A549 (cell line): ENCODE results near the gene SORD. TPM values are rescaled to one million over a fixed set of nuclear protein-coding genes. Genes with fewer than 3 reads are reported as not detected.
A peak's percentile ranks its signal among the peaks of the same experiment; 100 is the strongest.
"Not testable (repeated sequence)": the region's sequence is repeated elsewhere in the genome, so short reads cannot be mapped to it uniquely, and the experiment has no call there.

ENCODE experiments used
- ATAC-seq, 2 experiments: fragments of 200-7000 bp in 1 of 2; fragments of >200 bp in 1 of 2; cut with Nextera tagmentation in 1 of 2; cut with Tn5 transposase in 1 of 2; 3 replicates each; pipeline versions ENCODE4 v1.8.0 to v1.9.1; 2018 to 2020; ENCODE audit warnings: mild to moderate bottlenecking in 1 of 2, moderate library complexity in 1 of 2
- CTCF ChIA-PET: fragments of 300-600 bp; sonication (Branson Sonifier 250); formaldehyde crosslinking; extraction: SDS; loops from one replicate; lab custom pipeline; 2021; ENCODE audit warnings: antibody characterized with exemption, inconsistent platforms; lab: Yijun Ruan, JAX
- POLR2A ChIA-PET: fragments of 350-600 bp; formaldehyde crosslinking; extraction: SDS; loops from one replicate; lab custom pipeline; 2021; ENCODE audit warnings: antibody characterized with exemption, inconsistent platforms; lab: Yijun Ruan, JAX
- DNase-seq, 2 experiments: peaks; one replicate each; pipeline versions ENCODE4 v3.0.0 to v3.0.0-alpha.2; 2011 to 2016; ENCODE audit warnings: low read depth in 1 of 2, low spot score in 1 of 2
- FAIRE-seq: peaks from 2 replicates; lab custom pipeline; 2011; peaks lifted over from hg19 to GRCh38; lab: Jason Lieb, UNC
- H3K27ac ChIP-seq, 2 experiments: fragments of >200 bp; sonication (Bioruptor Twin); formaldehyde crosslinking; 3 replicates each; pipeline ENCODE4 v1.5.1; 2016 to 2017
- H3K4me1 ChIP-seq: fragments of >200 bp; sonication (Bioruptor Twin); formaldehyde crosslinking; 3 replicates; pipeline ENCODE4 v1.6.1; 2016
- H3K4me2 ChIP-seq: fragments of >200 bp; sonication (Bioruptor Twin); formaldehyde crosslinking; 3 replicates; pipeline ENCODE4 v1.6.1; 2016
- H3K4me3 ChIP-seq: fragments of >200 bp; sonication (Bioruptor Twin); formaldehyde crosslinking; 3 replicates; pipeline ENCODE4 v1.5.1; 2016
- H3K9me3 ChIP-seq: fragments of >200 bp; sonication (Bioruptor Twin); formaldehyde crosslinking; 3 replicates; pipeline ENCODE4 v1.6.1; 2016
- CEBPB ChIP-seq, 2 experiments: fragments of >200 bp in 1 of 2; sonication (Bioruptor Twin) in 1 of 2; formaldehyde crosslinking in 1 of 2; IDR thresholded peaks; 2 replicates each; pipeline ENCODE4 v1.6.1; 2012 to 2016
- CTCF ChIP-seq: fragments of >200 bp; sonication (Bioruptor Twin); formaldehyde crosslinking; IDR thresholded peaks from 3 replicates; pipeline ENCODE4 v1.5.1; 2016
- E2F6 ChIP-seq: IDR thresholded peaks from 2 replicates; pipeline ENCODE4 v1.6.1; 2012; ENCODE audit warnings: low read depth, borderline replicate concordance
- FOSL2 ChIP-seq, 2 experiments: fragments of 450-650 bp in 1 of 2; fragments of >200 bp in 1 of 2; sonication (Bioruptor Twin) in 1 of 2; formaldehyde crosslinking; IDR thresholded peaks; 2 replicates each; pipeline versions ENCODE4 v1.5.0 to v1.6.1; 2016 to 2020; ENCODE audit warnings: mild to moderate bottlenecking in 1 of 2, moderate library complexity in 1 of 2
- MAX ChIP-seq: IDR thresholded peaks from 2 replicates; pipeline ENCODE4 v1.6.1; 2012
- PHF8 ChIP-seq: fragments of 200-600 bp; sonication (generic); IDR thresholded peaks from 2 replicates; pipeline ENCODE4 v1.6.1; 2016; ENCODE audit warnings: low read depth, mild to moderate bottlenecking, antibody characterized with exemption, moderate library complexity, borderline replicate concordance
- POLR2A ChIP-seq: IDR thresholded peaks from 2 replicates; pipeline ENCODE4 v1.6.1; 2012; ENCODE audit warnings: mild to moderate bottlenecking, low read length
- RFX5 ChIP-seq: fragments of 450-650 bp; IDR thresholded peaks from 2 replicates; pipeline ENCODE4 v1.7.1; 2014; ENCODE audit warnings: antibody characterized with exemption, mild to moderate bottlenecking, moderate library complexity
- WGBS: methylation state at CpG from one replicate; pipeline ENCODE4 v1.1.6; 2017; ENCODE audit errors: missing lambda C conversion rate; 5-methylcytosine and 5-hydroxymethylcytosine counted together
- polyA minus RNA-seq: library from RNA; depleted of rRNA, polyadenylated mRNA; stranded (reverse); fragments of >200 nt; gene quantifications from 2 replicates; pipeline ENCODE4 v1.2.3, GENCODE V29; 2011; rRNA and poly(A)+ RNA removed
- polyA plus RNA-seq, 4 experiments: library from polyadenylated mRNA; depleted of rRNA in 3 of 4; stranded (reverse); fragments of >200 nt; fragmentation: RNase III in 1 of 4; extraction: RNeasy Plus Mini Kit Qiagen cat#74134 plus additional on column Dnase treatment in 1 of 4; gene quantifications; 2 replicates in 3 of 4; 3 replicates in 1 of 4; pipeline ENCODE4 v1.2.3, GENCODE V29; 2011 to 2017

Gene SORD
- 49.8 and 51.1 TPM in 2 replicates for polyA plus RNA-seq (2011; rRNA removed)
- polyA plus RNA-seq (2012; cell fraction: cytosol; rRNA removed), result 55.9 and 58.4 TPM in 2 replicates
- 81.9 and 146 TPM in 2 replicates for polyA plus RNA-seq (2012; cell fraction: nucleus; rRNA removed)
- polyA plus RNA-seq (2017; fragmentation: RNase III; extraction: RNeasy Plus Mini Kit Qiagen cat#74134 plus additional on column Dnase treatment), result 34.8 to 40.6 TPM (median 37.6 TPM) in 3 replicates
- 42.8 and 44.8 TPM in 2 replicates for polyA minus RNA-seq

GRCh38 chr15:45022871-45023658, at the start of gene SORD:
Gene SORD, plus strand, starts transcription at chr15:45023195. Its CDS starts 89 bp downstream, at chr15:45023284.
- Histone ChIP-seq H3K9me3 (no peaks in the 10 kb centered on the region), H3K27ac (peak within 1 kb of the TSS; percentile 81 to 88), H3K4me3 (peak within 1 kb of the TSS; percentile 80), H3K4me2 (peak within 1 kb of the TSS; percentile 98), H3K4me1 (peaks cover 6% of the 10 kb centered on the region)
- DNase-seq (peak; percentile 75 to 79), FAIRE-seq (no peak), ATAC-seq (peak; percentile 98 to 99)
- ChIA-PET POLR2A (interaction anchor here (0.6 to 1.4 kb wide), 2 partner anchors 66 to 365 kb away, joined by 3 to 5 read pairs; no protein-coding TSS in a partner anchor), CTCF (interaction anchor here (0.6 to 1.8 kb wide), 4 partner anchors 10 to 175 kb away, joined by 3 to 9 read pairs (median 3); no protein-coding TSS in a partner anchor)
- peak; percentile 94 for TF ChIP-seq MAX
- TF ChIP-seq CTCF, result no peak
- peak; percentile 87 for TF ChIP-seq E2F6
- TF ChIP-seq POLR2A, result peak; percentile 65; the same call in 1 of the 2 replicates
- no peak for TF ChIP-seq CEBPB (IDR thresholded peaks at IDR 0.05)
- TF ChIP-seq RFX5, result no peak
- TF ChIP-seq PHF8, result peak; percentile 46; the same call in 1 of the 2 replicates
- 1% methylated on average over 9 of the region's 48 CpGs for WGBS

- H3K4me2 ChIP-seq, H3K9me3 ChIP-seq, H3K4me3 ChIP-seq, DNase-seq, CTCF ChIA-PET, H3K4me1 ChIP-seq, ATAC-seq, POLR2A ChIA-PET, H3K27ac ChIP-seq: not testable (repeated sequence)
- FAIRE-seq, result peak; percentile 28
- 100% methylated on average over 3 of the region's 3 CpGs for WGBS
These were observed 46.8 kb upstream of the SORD start for GRCh38 chr15:44976183-44976582.

- H3K4me1 ChIP-seq; CTCF ChIA-PET; H3K27ac ChIP-seq; DNase-seq; H3K4me3 ChIP-seq; FAIRE-seq; H3K4me2 ChIP-seq; ATAC-seq; H3K9me3 ChIP-seq; POLR2A ChIA-PET; TF ChIP-seq FOSL2 (IDR thresholded peaks at IDR 0.05): not testable (repeated sequence)
- TF ChIP-seq FOSL2 (CRISPR knock-in tag; IDR thresholded peaks at IDR 0.05), result peak; percentile 37; the same call in 1 of the 2 replicates
- WGBS, result 6% methylated on average over 2 of the region's 2 CpGs
These were observed 45.2 kb upstream of the SORD start for GRCh38 chr15:44977781-44978180.

DNA sequence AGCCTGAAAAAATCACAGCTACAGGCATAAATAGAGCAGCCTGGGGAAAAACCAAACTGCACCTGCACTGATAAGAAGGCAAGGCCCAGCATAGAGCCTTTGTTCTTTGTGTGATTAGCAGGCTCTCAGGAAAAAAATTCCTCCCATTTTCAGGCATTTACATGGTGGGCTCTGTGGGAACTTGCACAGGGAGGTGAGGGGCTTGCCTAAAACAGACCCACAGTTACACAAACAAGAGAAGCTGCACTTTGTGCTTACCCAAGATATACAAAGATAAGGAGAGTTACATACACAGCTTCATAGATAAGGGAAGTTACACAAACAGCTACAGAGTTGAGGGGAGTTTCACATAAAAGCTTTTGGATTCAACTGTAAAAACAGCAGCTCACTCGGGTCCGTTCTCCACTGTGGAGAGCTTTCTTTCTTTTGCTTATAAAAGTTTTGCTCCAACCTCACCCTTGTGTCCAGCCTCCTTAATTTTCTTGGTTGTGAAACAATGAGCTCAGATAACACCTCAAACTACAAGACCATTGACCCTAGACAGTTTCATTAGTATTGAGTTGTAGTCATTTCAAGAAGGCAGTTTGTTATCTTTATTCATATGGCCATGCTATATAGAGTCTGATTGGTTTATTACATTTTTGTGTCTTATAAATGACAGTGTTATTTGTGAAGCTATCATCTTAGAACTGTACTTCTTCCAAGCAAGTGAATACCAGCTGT, 43.2 kb upstream of the SORD start:
- DNase-seq, FAIRE-seq, POLR2A ChIA-PET, H3K4me2 ChIP-seq, ATAC-seq, H3K4me1 ChIP-seq, H3K27ac ChIP-seq, CTCF ChIA-PET, H3K4me3 ChIP-seq, H3K9me3 ChIP-seq: not testable (repeated sequence)
- 46% methylated on average over 2 of the region's 2 CpGs for WGBS

DNA sequence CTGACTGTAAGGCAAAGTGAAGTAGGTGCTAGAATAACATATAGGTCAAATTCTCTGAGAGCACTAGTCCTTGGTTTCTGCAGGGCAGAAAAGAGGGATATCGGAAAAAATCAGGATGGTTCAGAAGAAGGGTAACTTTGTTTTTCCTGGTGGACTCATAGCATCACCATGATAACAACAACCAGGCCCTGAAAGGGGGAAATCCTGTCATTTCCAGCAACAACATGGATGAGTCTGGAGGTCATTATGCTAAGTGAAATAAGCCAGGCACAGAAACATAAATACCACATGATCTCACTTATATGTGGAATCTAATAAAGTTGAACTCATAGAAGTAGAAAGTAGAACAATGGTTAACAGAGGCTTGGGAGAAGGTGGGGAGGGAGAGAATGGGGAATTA, 38.9 kb upstream of the SORD start:
- H3K4me1 ChIP-seq, POLR2A ChIA-PET, H3K4me3 ChIP-seq, ATAC-seq, H3K27ac ChIP-seq, CTCF ChIA-PET, DNase-seq, FAIRE-seq, H3K4me2 ChIP-seq, H3K9me3 ChIP-seq: not testable (repeated sequence)
- 97% methylated on average over 1 of the region's 1 CpG for WGBS

DNA sequence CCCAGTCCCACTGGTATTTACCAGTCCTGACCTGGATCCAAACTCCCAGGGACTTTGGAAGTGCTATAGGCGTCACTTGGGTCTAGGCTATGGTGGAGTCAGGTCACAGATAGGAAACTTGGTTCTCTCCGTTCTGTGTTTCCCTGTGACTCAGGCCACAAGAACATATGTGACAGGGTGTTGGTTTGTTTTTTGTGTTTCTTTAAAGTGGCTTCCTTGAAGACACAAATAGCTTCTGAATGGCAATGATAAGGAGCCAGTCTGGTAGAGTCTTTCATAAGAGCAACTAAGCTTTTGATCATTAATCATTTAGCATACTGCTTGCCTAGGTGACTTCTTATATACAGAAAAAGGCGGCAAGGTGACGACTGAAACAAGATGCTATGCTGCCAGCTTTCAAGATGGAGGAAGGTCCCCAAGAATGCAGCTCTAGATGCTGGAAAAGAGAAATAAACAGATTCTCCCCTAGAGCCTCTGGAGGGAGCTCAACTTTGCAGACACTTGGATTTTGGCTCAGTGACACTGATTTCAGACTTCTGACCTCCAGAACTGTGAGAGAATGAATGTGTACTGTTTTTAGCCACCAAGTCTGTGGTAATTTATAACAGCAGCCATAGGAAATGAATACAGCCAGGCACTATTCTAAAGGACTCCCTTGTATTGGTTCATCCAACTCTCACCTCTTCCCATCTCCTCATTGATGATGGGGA, 36.5 kb upstream of the SORD start:
- DNase-seq, H3K4me1 ChIP-seq, H3K4me3 ChIP-seq, FAIRE-seq, H3K27ac ChIP-seq, CTCF ChIA-PET, H3K4me2 ChIP-seq, H3K9me3 ChIP-seq, ATAC-seq, POLR2A ChIA-PET: not testable (repeated sequence)
- 57% methylated on average over 4 of the region's 4 CpGs for WGBS

- H3K4me1 ChIP-seq, H3K9me3 ChIP-seq, CTCF ChIA-PET, POLR2A ChIA-PET, DNase-seq, ATAC-seq, H3K4me2 ChIP-seq, H3K27ac ChIP-seq, H3K4me3 ChIP-seq: not testable (repeated sequence)
- whole genome bisulfite sequencing, result 0% methylated on average over 1 of the region's 1 CpG
- FAIRE-seq, result peak; percentile 13
These were observed 35.3 kb upstream of the SORD start for GRCh38 chr15:44987711-44988110.
